ENCODE results near the gene KIRREL1.

DNA sequence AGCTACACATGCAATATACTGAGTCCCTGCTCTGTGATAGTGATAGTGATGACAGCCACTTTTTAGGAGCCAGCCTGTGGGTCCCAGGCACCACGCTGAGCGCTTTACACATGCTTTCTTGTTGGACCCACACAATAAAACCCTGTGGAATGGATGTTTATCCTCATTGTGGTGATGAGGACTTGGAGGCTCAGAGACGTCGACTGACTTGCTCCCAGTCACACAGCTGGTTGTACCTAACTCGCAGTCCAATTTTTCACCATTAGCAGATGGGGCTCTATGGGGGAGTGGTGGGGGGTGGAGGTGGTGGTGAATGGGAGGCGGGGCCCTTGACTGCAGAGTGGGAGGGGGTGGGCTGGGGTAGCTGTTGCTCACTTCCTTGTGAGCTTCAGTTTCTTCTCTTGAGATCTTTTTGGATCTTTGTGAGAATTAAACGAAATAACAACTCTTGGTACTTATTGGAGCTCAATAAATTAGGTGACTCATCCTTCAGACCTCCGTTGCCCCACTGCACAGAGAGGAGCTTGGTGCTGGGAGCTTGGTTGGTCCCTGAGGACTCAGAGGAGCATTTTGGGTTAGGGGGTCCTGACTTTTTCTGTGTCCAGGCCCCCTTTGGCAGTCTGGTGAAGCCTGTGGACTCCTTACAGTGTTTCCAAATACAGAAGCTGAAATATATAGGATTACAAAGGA lies 125.4 kb downstream of the KIRREL1 start:
- TF ChIP-seq POLR2AphosphoS5 (IDR thresholded peaks at IDR 0.05) (no peak), EZH2 (IDR thresholded peaks at IDR 0.05; ENCODE audit: borderline replicate concordance, insufficient read depth, low read length, poor library complexity, severe bottlenecking) (no peak), EP300 (conservative IDR thresholded peaks at IDR 0.05; ENCODE audit: poor library complexity, severe bottlenecking) (no peak), RAD21 (conservative IDR thresholded peaks at IDR 0.05) (no peak), SMC3 (conservative IDR thresholded peaks at IDR 0.05; ENCODE audit: poor library complexity) (no peak), MXI1 (conservative IDR thresholded peaks at IDR 0.05; ENCODE audit: poor library complexity, severe bottlenecking) (no peak), TAF1 (IDR thresholded peaks at IDR 0.05; ENCODE audit: low read depth) (no peak)
- TF ChIP-seq, protein P1, sequence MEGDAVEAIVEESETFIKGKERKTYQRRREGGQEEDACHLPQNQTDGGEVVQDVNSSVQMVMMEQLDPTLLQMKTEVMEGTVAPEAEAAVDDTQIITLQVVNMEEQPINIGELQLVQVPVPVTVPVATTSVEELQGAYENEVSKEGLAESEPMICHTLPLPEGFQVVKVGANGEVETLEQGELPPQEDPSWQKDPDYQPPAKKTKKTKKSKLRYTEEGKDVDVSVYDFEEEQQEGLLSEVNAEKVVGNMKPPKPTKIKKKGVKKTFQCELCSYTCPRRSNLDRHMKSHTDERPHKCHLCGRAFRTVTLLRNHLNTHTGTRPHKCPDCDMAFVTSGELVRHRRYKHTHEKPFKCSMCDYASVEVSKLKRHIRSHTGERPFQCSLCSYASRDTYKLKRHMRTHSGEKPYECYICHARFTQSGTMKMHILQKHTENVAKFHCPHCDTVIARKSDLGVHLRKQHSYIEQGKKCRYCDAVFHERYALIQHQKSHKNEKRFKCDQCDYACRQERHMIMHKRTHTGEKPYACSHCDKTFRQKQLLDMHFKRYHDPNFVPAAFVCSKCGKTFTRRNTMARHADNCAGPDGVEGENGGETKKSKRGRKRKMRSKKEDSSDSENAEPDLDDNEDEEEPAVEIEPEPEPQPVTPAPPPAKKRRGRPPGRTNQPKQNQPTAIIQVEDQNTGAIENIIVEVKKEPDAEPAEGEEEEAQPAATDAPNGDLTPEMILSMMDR (IDR thresholded peaks at IDR 0.05; ENCODE audit: poor library complexity, severe bottlenecking), result no peak
- TF ChIP-seq, protein P2, sequence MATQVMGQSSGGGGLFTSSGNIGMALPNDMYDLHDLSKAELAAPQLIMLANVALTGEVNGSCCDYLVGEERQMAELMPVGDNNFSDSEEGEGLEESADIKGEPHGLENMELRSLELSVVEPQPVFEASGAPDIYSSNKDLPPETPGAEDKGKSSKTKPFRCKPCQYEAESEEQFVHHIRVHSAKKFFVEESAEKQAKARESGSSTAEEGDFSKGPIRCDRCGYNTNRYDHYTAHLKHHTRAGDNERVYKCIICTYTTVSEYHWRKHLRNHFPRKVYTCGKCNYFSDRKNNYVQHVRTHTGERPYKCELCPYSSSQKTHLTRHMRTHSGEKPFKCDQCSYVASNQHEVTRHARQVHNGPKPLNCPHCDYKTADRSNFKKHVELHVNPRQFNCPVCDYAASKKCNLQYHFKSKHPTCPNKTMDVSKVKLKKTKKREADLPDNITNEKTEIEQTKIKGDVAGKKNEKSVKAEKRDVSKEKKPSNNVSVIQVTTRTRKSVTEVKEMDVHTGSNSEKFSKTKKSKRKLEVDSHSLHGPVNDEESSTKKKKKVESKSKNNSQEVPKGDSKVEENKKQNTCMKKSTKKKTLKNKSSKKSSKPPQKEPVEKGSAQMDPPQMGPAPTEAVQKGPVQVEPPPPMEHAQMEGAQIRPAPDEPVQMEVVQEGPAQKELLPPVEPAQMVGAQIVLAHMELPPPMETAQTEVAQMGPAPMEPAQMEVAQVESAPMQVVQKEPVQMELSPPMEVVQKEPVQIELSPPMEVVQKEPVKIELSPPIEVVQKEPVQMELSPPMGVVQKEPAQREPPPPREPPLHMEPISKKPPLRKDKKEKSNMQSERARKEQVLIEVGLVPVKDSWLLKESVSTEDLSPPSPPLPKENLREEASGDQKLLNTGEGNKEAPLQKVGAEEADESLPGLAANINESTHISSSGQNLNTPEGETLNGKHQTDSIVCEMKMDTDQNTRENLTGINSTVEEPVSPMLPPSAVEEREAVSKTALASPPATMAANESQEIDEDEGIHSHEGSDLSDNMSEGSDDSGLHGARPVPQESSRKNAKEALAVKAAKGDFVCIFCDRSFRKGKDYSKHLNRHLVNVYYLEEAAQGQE (IDR thresholded peaks at IDR 0.05; ENCODE audit: borderline replicate concordance), result no peak

Measured in neural cell (in vitro differentiated cells).